VCaP (cell line): ENCODE measurements around the gene SKA3.

Experiments
- H3K27ac ChIP-seq: fragments of 450-650 bp; 2 replicates; pipeline ENCODE4 v1.5.1; 2017
- CTCF ChIP-seq: fragments of 450-650 bp; conservative IDR thresholded peaks from 2 replicates; pipeline ENCODE4 v1.5.1; 2017; ENCODE audit warnings: mild to moderate bottlenecking, moderate library complexity

The SKA3 gene

GRCh38 chr13:21133077-21133476 is 43.3 kb downstream of the SKA3 start:
- peak overlapping the region; percentile 28; the same call in 1 of the 2 replicates for H3K27ac ChIP-seq
- no peak for TF ChIP-seq CTCF

- H3K27ac ChIP-seq: no peak overlapping the region
- no peak for TF ChIP-seq CTCF
Observed at GRCh38 chr13:21130116-21130515, 46.2 kb downstream of the SKA3 start.

GRCh38 chr13:21124852-21125251 is 51.5 kb downstream of the SKA3 start:
- H3K27ac ChIP-seq: peak overlapping the region; percentile 53
- no peak for TF ChIP-seq CTCF

GRCh38 chr13:21123956-21124355 is 52.4 kb downstream of the SKA3 start:
- no peak for TF ChIP-seq CTCF
- peak overlapping the region; percentile 53 for H3K27ac ChIP-seq

GRCh38 chr13:21121616-21122015 is 54.7 kb downstream of the SKA3 start:
- no peak for TF ChIP-seq CTCF
- H3K27ac ChIP-seq: peak overlapping the region; percentile 5; the same call in 1 of the 2 replicates

- H3K27ac ChIP-seq: no peak overlapping the region
- TF ChIP-seq CTCF: no peak
Observed at GRCh38 chr13:21120191-21120590, 56.2 kb downstream of the SKA3 start.

- no peak for TF ChIP-seq CTCF
- H3K27ac ChIP-seq: no peak overlapping the region
Observed at GRCh38 chr13:21119526-21119925, 56.8 kb downstream of the SKA3 start.

GRCh38 chr13:21118180-21118579 is 58.2 kb downstream of the SKA3 start:
- H3K27ac ChIP-seq: no peak overlapping the region
- TF ChIP-seq CTCF: no peak
